CD4-positive, CD25-positive, alpha-beta regulatory T cell (primary cell): Measurements from ENCODE around the gene SORCS1. TPM values are rescaled to one million over a fixed set of nuclear protein-coding genes. Genes with fewer than 3 reads are reported as not detected.

Source experiments
- ATAC-seq, 2 donors: fragments of 150-1000 bp; cut with Tn5 transposase; one replicate each; pipeline ENCODE4 v1.10.0; 2021; ENCODE audit warnings: low read depth in 2 of 2, moderate number of reproducible peaks in 2 of 2, moderate library complexity in 1 of 2
- DNase-seq, 3 donors: peaks; one replicate each; pipeline versions ENCODE4 v3.0.0 to v3.0.0-alpha.2; 2012 to 2022; ENCODE audit warnings: mixed read lengths in 1 of 3
- H3K27ac ChIP-seq: one replicate; pipeline ENCODE4 v1.7.0; 2013; ENCODE audit warnings: mild to moderate bottlenecking, low read length; ENCODE audit not compliant: insufficient read depth, poor library complexity, severe bottlenecking
- H3K27me3 ChIP-seq: one replicate; pipeline ENCODE4 v1.7.0; 2013; ENCODE audit warnings: low read length; ENCODE audit not compliant: control insufficient read depth, insufficient read depth
- H3K36me3 ChIP-seq: one replicate; pipeline ENCODE4 v1.7.0; 2013; ENCODE audit warnings: mild to moderate bottlenecking, low read length, moderate library complexity; ENCODE audit not compliant: control insufficient read depth, insufficient read depth
- H3K4me1 ChIP-seq: 2 replicates; pipeline ENCODE4 v1.7.0; 2013; ENCODE audit warnings: mild to moderate bottlenecking, low read length; ENCODE audit not compliant: insufficient read depth, control insufficient read depth, poor library complexity, severe bottlenecking
- H3K4me3 ChIP-seq: one replicate; pipeline ENCODE4 v1.7.0; 2013; ENCODE audit warnings: low read depth, mild to moderate bottlenecking, low read length, moderate library complexity
- H3K9me3 ChIP-seq, 2 experiments: 1 replicate in 1 of 2; 2 replicates in 1 of 2; pipeline ENCODE4 v1.7.0; 2013; ENCODE audit warnings: low read length in 2 of 2, mild to moderate bottlenecking in 1 of 2, moderate library complexity in 1 of 2; ENCODE audit not compliant: control insufficient read depth in 2 of 2
- H3K27ac Mint-ChIP-seq, 3 donors: one replicate each; pipeline ENCODE4 v1.8.0; 2020 to 2022; ENCODE audit warnings: mild to moderate bottlenecking in 3 of 3, mixed read lengths in 3 of 3, moderate library complexity in 2 of 3
- H3K27me3 Mint-ChIP-seq: one replicate; pipeline ENCODE4 v1.8.0; 2022; ENCODE audit warnings: mild to moderate bottlenecking, mixed read lengths
- H3K36me3 Mint-ChIP-seq: one replicate; pipeline ENCODE4 v1.8.0; 2020; ENCODE audit warnings: mixed read lengths
- H3K4me1 Mint-ChIP-seq, 4 donors: one replicate each; pipeline ENCODE4 v1.8.0; 2020 to 2022; ENCODE audit warnings: mixed read lengths in 4 of 4, mild to moderate bottlenecking in 1 of 4
- H3K4me3 Mint-ChIP-seq, 4 donors: one replicate each; pipeline ENCODE4 v1.8.0; 2020 to 2022; ENCODE audit warnings: mild to moderate bottlenecking in 4 of 4, mixed read lengths in 4 of 4, moderate library complexity in 3 of 4
- H3K9me3 Mint-ChIP-seq, 7 donors: one replicate each; pipeline ENCODE4 v1.8.0; 2020 to 2022; ENCODE audit warnings: mixed read lengths in 7 of 7, mild to moderate bottlenecking in 3 of 7, moderate library complexity in 2 of 7
- polyA plus RNA-seq, 4 donors: library from polyadenylated mRNA; unstranded; fragments of 300-500 nt; fragmentation: Illumina TruSeq; gene quantifications; one replicate each; pipeline ENCODE4 v1.2.3, GENCODE V29; 2021
- total RNA-seq: library from RNA; stranded (reverse); gene quantifications from one replicate; pipeline ENCODE4 v1.2.3, GENCODE V29; 2022

SORCS1 gene
- total and polyA plus RNA-seq, 5 donors from 2014 or later = not detected

DNA sequence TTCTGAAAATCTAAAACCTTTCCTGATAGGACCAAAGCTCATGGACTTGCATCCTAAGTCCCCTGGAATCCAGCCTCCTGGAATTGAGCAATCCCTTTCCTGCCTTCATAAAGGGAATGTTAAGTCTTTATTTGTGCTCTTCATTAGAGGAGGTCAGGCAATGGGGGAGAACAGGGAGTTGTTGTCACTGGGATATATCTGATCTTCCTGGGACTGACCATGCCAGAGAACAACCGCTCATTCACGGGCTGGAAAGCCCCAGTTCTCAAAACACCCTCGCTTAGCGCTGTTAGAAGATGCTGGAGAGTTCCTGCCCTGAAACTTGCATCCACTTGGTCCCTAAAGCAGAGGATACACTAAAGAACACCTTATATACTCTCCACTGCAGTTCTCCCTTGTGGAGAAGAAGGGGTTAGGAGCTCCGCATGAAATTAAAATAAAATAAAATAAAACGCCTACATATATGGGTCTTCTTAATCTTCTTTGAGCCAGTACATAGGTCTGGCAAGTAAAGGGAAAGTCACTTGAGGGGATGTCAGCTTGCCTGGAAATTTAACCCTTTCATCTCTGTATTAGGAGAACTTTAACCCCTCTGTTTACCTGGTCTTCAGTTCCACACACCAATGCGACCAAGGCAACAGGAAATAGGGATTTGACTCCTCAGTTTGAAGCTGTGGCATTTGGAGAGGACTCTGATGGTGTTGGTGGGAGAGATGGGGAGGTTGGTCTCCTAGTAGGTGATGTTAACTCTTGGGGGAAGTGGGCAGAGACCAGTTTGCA, 1.2 kb downstream of the SORCS1 start:
- H3K27ac ChIP-seq = no peak overlapping the region
- H3K36me3 ChIP-seq = no peaks in the 10 kb centered on the region
- peaks cover 0 to 7% (median 2%) of the 10 kb centered on the region in 7 donors for H3K9me3 Mint-ChIP-seq
- peaks cover 10% of the 10 kb centered on the region for H3K27me3 Mint-ChIP-seq
- peaks cover 0 to 1% of the 10 kb centered on the region in 2 experiments for H3K9me3 ChIP-seq
- DNase-seq (no peak), ATAC-seq (no peak)
- no peak overlapping the region for H3K4me3 Mint-ChIP-seq
- no peaks in the 10 kb centered on the region for H3K27me3 ChIP-seq
- no peak overlapping the region for H3K4me3 ChIP-seq
- H3K4me1 Mint-ChIP-seq = no peaks in the 10 kb centered on the region
- no peaks in the 10 kb centered on the region for H3K36me3 Mint-ChIP-seq
- H3K4me1 ChIP-seq = no peaks in the 10 kb centered on the region
- H3K27ac Mint-ChIP-seq = no peak overlapping the region

DNA sequence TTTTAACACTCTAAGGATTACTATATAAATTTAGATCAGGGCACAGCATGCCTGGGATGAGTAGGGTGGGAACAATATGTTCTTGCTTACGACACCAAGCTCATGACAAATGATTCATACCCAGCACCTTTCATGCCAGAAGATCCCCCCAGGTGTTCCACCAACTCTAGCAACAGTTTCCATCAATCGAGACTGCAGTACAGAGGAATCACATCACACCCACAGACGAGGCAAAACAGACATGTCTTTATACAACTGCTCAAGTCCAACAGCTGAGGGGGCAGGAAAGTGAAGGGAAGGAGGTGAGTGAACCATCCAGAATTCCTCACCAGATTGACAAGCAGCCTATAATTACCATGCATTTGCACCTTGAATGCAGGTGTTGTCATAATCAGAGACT, 3.6 kb downstream of the SORCS1 start:
- Histone ChIP-seq H3K9me3 (peaks cover 0 to 2% of the 10 kb centered on the region in 2 experiments), H3K4me3 (no peak overlapping the region), H3K27me3 (no peaks in the 10 kb centered on the region), H3K4me1 (no peaks in the 10 kb centered on the region), H3K27ac (no peak overlapping the region), H3K36me3 (no peaks in the 10 kb centered on the region)
- no peak for ATAC-seq
- peaks cover 10% of the 10 kb centered on the region for H3K27me3 Mint-ChIP-seq
- H3K27ac Mint-ChIP-seq = no peak overlapping the region
- H3K4me3 Mint-ChIP-seq = no peak overlapping the region
- no peaks in the 10 kb centered on the region for H3K36me3 Mint-ChIP-seq
- H3K4me1 Mint-ChIP-seq = no peaks in the 10 kb centered on the region
- H3K9me3 Mint-ChIP-seq = peaks cover 0 to 8% (median 1%) of the 10 kb centered on the region in 7 donors
- DNase-seq = no peak

DNA sequence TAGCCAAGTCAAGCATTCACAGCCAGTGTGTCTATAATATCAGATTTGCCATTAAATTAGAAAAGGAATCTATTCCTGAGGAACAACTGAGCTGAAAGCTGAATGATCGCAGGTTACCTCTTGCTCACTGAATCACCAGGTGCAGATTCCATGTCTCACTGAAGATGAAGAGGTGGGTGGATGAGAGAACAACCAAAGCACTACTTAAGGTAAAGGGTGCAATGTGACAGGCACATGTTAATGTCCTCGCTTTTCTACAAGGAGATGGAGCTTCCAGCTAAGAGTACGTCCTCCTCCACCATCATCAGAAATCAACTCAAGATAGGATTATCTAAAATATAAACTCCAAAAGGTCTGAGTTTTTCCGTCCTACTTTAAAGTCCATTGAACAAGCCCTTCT, 4.6 kb downstream of the SORCS1 start:
- Mint-ChIP-seq H3K4me1 (no peaks in the 10 kb centered on the region), H3K4me3 (no peak overlapping the region), H3K9me3 (peaks cover 0 to 8% (median 0%) of the 10 kb centered on the region in 7 donors), H3K36me3 (no peaks in the 10 kb centered on the region), H3K27me3 (peaks cover 10% of the 10 kb centered on the region), H3K27ac (no peak overlapping the region)
- Histone ChIP-seq H3K27me3 (no peaks in the 10 kb centered on the region), H3K9me3 (peaks cover 0 to 2% of the 10 kb centered on the region in 2 experiments), H3K27ac (no peak overlapping the region), H3K4me1 (no peaks in the 10 kb centered on the region), H3K36me3 (no peaks in the 10 kb centered on the region), H3K4me3 (no peak overlapping the region)
- DNase-seq = no peak
- no peak for ATAC-seq

DNA sequence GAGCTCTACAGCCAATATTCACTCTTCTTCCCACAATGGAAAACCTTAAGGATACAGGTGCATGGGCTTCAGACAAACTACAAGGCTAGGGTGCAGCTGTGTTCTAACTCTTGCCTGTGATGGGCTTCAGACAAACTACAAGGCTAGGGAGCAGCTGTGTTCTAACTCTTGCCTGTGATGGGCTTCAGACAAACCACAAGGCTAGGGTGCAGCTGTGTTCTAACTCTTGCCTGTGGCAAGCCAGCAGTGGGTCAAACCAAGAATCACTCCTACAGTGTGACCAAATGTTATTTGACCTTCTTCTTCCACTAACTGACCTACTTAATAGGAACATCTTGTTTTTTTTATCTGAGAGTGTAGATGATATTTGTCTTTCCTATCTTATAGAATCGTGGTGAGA, 7.4 kb downstream of the SORCS1 start:
- no peaks in the 10 kb centered on the region for H3K4me1 Mint-ChIP-seq

DNA sequence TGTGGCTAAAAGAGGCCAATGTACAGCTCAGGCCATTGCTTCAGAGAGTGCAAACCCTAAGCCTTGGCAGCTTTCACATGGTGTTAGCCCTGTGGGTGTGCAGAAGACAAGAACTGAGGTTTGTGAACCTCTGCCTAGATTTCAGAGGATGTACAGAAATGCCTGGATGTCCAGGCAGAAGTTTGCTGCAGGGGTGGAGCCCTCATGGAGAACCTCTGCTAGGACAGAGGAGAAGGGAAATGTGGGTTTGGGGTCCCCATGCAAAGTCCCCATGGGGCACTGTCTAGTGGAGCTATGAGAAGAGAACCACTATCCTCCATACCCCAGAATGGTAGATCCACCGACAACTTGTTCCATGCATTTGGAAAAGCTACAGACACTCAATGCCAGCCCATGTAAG, 12.4 kb downstream of the SORCS1 start:
- Mint-ChIP-seq H3K9me3 (peaks cover 5 to 42% (median 17%) of the 10 kb centered on the region in 7 donors), H3K27me3 (no peaks in the 10 kb centered on the region), H3K4me1 (no peaks in the 10 kb centered on the region), H3K4me3 (no peak overlapping the region), H3K27ac (no peak overlapping the region), H3K36me3 (no peaks in the 10 kb centered on the region)
- ATAC-seq (no peak), DNase-seq (no peak)
- Histone ChIP-seq H3K27ac (no peak overlapping the region), H3K9me3 (peaks cover 0 to 5% of the 10 kb centered on the region in 2 experiments), H3K4me3 (no peak overlapping the region), H3K27me3 (no peaks in the 10 kb centered on the region), H3K36me3 (no peaks in the 10 kb centered on the region), H3K4me1 (no peaks in the 10 kb centered on the region)

More for the DNA sequence above, 7.4 kb downstream of the SORCS1 start:
- H3K27me3 Mint-ChIP-seq = no peaks in the 10 kb centered on the region
- no peaks in the 10 kb centered on the region for H3K36me3 Mint-ChIP-seq
- no peak overlapping the region for H3K4me3 Mint-ChIP-seq
- H3K27me3 ChIP-seq = no peaks in the 10 kb centered on the region
- H3K9me3 Mint-ChIP-seq = peaks cover 0 to 13% (median 7%) of the 10 kb centered on the region in 7 donors
- DNase-seq = no peak
- no peak overlapping the region for H3K27ac ChIP-seq
- H3K36me3 ChIP-seq = no peaks in the 10 kb centered on the region
- H3K9me3 ChIP-seq = peaks cover 0 to 2% of the 10 kb centered on the region in 2 experiments
- ATAC-seq = no peak
- no peak overlapping the region for H3K27ac Mint-ChIP-seq
- no peaks in the 10 kb centered on the region for H3K4me1 ChIP-seq
- no peak overlapping the region for H3K4me3 ChIP-seq

DNA sequence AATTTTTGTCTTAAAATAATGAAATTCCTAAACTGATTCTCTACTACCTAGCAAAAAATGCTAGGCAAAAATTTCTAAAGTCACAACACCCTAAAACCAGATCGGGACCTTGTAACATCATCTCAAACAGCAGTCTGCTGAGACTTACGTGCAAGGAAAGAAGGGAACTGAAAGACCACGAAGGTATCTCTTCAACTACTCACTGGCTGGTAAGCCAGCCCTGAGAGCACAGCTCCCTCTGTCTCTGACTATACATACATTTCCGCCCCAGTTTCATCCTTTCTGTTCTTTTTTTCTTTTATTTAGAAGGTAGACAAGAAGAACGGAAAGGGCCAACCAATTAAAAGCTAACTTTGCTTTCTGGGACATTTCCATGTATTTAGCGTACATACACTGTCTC, 15.6 kb downstream of the SORCS1 start:
- ATAC-seq (no peak), DNase-seq (no peak)
- Histone ChIP-seq H3K27ac (no peak overlapping the region), H3K9me3 (peaks cover 0 to 5% of the 10 kb centered on the region in 2 experiments), H3K4me3 (no peak overlapping the region), H3K4me1 (no peaks in the 10 kb centered on the region), H3K27me3 (no peaks in the 10 kb centered on the region), H3K36me3 (no peaks in the 10 kb centered on the region)
- Mint-ChIP-seq H3K27ac (no peak overlapping the region), H3K9me3 (peaks cover 9 to 50% (median 19%) of the 10 kb centered on the region in 7 donors), H3K4me3 (no peak overlapping the region), H3K27me3 (no peaks in the 10 kb centered on the region), H3K36me3 (no peaks in the 10 kb centered on the region), H3K4me1 (no peaks in the 10 kb centered on the region)

DNA sequence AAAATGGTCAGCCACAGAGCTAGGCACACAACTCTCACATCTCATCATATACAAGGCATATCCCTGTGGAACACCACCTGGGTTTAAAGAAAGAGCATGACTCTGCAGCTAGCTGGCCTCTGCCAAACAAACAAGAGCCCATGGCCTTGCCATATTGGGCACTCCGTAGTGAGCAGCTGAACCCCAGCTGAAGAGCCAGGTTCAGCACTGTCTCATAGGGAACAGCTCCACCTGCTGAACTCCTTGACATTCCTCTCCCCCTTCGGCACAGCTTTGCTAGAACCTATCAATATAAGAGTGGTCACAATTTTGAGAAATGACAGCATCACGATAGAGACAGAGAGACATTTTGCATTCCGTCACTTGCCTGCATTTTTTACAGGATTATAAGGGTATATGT, 20.0 kb downstream of the SORCS1 start:
- no peak overlapping the region for H3K27ac ChIP-seq
- H3K4me1 Mint-ChIP-seq = no peaks in the 10 kb centered on the region
- H3K4me1 ChIP-seq = no peaks in the 10 kb centered on the region
- ATAC-seq (no peak), DNase-seq (no peak)
- peaks cover 0 to 3% of the 10 kb centered on the region in 2 experiments for H3K9me3 ChIP-seq
- no peak overlapping the region for H3K4me3 ChIP-seq
- no peaks in the 10 kb centered on the region for H3K27me3 Mint-ChIP-seq
- no peaks in the 10 kb centered on the region for H3K27me3 ChIP-seq
- no peak overlapping the region for H3K27ac Mint-ChIP-seq
- H3K36me3 Mint-ChIP-seq = no peaks in the 10 kb centered on the region
- no peak overlapping the region for H3K4me3 Mint-ChIP-seq
- H3K9me3 Mint-ChIP-seq = peaks cover 3 to 18% (median 12%) of the 10 kb centered on the region in 7 donors
- H3K36me3 ChIP-seq = no peaks in the 10 kb centered on the region

DNA sequence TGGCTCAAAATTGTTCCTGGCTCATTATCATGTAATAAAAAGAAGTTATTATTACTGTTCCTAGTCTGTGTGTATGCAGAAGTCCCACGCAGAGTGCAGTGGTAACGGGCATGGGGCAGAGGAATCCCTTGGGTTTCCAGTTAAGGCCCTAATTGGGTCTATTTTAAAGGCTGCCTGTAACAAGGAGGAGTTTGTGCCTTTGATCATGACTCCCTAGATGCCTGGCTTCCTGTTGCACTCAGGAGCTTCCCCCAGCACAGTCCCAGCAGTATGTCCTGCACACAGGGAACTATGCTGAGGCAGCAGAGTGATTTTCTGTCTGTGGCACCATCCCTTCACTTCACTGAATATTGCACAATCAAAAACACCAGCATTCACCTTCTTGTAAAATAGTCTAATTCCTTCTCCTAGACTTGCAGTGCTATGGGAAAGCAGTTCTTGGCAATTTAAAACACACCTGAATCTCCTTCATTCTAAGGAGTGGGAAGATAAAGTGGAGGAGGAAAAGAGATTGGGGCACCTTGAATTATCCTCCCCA, 22.9 kb downstream of the SORCS1 start:
- Mint-ChIP-seq H3K9me3 (peaks cover 0 to 17% (median 8%) of the 10 kb centered on the region in 7 donors), H3K27ac (no peak overlapping the region), H3K27me3 (no peaks in the 10 kb centered on the region), H3K4me3 (no peak overlapping the region), H3K4me1 (no peaks in the 10 kb centered on the region), H3K36me3 (no peaks in the 10 kb centered on the region)
- no peak overlapping the region for H3K4me3 ChIP-seq
- H3K9me3 ChIP-seq = peaks cover 0 to 3% of the 10 kb centered on the region in 2 experiments
- H3K4me1 ChIP-seq = no peaks in the 10 kb centered on the region
- H3K27ac ChIP-seq = no peak overlapping the region
- ATAC-seq = no peak
- no peak for DNase-seq
- no peaks in the 10 kb centered on the region for H3K27me3 ChIP-seq
- no peaks in the 10 kb centered on the region for H3K36me3 ChIP-seq
